HG02870 (cell line): ENCODE measurements around the gene RGL2.
"Not testable (repeated sequence)": the region's sequence is repeated elsewhere in the genome, so short reads cannot be mapped to it uniquely, and the experiment has no call there.

Experiments
- ATAC-seq: cut with Tn5 transposase; IDR thresholded peaks from one replicate; pipeline ENCODE4 v1.9.1; 2021; ENCODE audit warnings: mild to moderate bottlenecking, moderate library complexity; ENCODE audit not compliant: unreplicated experiment

Gene RGL2

GRCh38 chr6:33298773-33299236 is at the start of gene RGL2:
TSS of gene RGL2 (minus strand) at chr6:33298942. CDS start at chr6:33298610, 332 bp downstream.
- no peak for ATAC-seq

GRCh38 chr6:33347816-33348215 is 49.1 kb upstream of the RGL2 start:
- no peak for ATAC-seq

GRCh38 chr6:33346972-33347371 is 48.2 kb upstream of the RGL2 start:
- not testable (repeated sequence) for ATAC-seq

GRCh38 chr6:33344701-33345697 is 46.3 kb upstream of the RGL2 start:
- ATAC-seq: no peak

GRCh38 chr6:33343953-33344611 is 45.3 kb upstream of the RGL2 start:
- ATAC-seq: no peak

- ATAC-seq: not testable (repeated sequence)
Observed at GRCh38 chr6:33343606-33343952, 44.8 kb upstream of the RGL2 start.

- no peak for ATAC-seq
Observed at GRCh38 chr6:33339193-33339592, 40.5 kb upstream of the RGL2 start.

GRCh38 chr6:33336495-33336894 is 37.8 kb upstream of the RGL2 start:
- no peak for ATAC-seq

GRCh38 chr6:33335916-33336315 is 37.2 kb upstream of the RGL2 start:
- no peak for ATAC-seq

GRCh38 chr6:33333666-33334065 is 34.9 kb upstream of the RGL2 start:
- no peak for ATAC-seq

GRCh38 chr6:33330736-33331135 is 32.0 kb upstream of the RGL2 start:
- ATAC-seq: no peak

GRCh38 chr6:33329058-33329457 is 30.3 kb upstream of the RGL2 start:
- no peak for ATAC-seq

GRCh38 chr6:33324125-33324524 is 25.4 kb upstream of the RGL2 start:
- no peak for ATAC-seq

- ATAC-seq: no peak
Observed at GRCh38 chr6:33323623-33323948, 24.8 kb upstream of the RGL2 start.

- ATAC-seq: no peak
Observed at GRCh38 chr6:33321227-33321626, 22.5 kb upstream of the RGL2 start.

- ATAC-seq: no peak
Observed at GRCh38 chr6:33320315-33321181, 21.8 kb upstream of the RGL2 start.

- ATAC-seq: no peak
Observed at GRCh38 chr6:33319939-33320314, 21.2 kb upstream of the RGL2 start.

GRCh38 chr6:33318426-33319073 is 19.8 kb upstream of the RGL2 start:
- ATAC-seq: no peak

GRCh38 chr6:33317669-33318425 is 19.1 kb upstream of the RGL2 start, which contains the start of gene ZBTB22:
TSS of gene ZBTB22 (minus strand) at chr6:33317744. CDS start at chr6:33316916, 828 bp downstream.
- ATAC-seq: peak; percentile 48

GRCh38 chr6:33317419-33317668 is 18.6 kb upstream of the RGL2 start:
- ATAC-seq: no peak
